K562 (cell line): Measurements from ENCODE around the gene PRPF38A. TPM values are rescaled to one million over a fixed set of nuclear protein-coding genes. Genes with fewer than 3 reads are reported as not detected.

ENCODE experiments used
- ATAC-seq: fragments of 200-7000 bp; cut with Tn5 transposase; 3 replicates; pipeline ENCODE4 v1.9.1; 2020; ENCODE audit warnings: moderate library complexity
- BruUV-seq: library from RNA; stranded (reverse); fragments of 400-500 nt; replicated peaks from 2 replicates; lab custom pipeline; 2021; lab: Mats Ljungman, UMichigan
- CTCF ChIA-PET: fragments of 300-600 bp; formaldehyde crosslinking; extraction: SDS; loops from one replicate; lab custom pipeline; 2021; ENCODE audit warnings: low intra/inter-chr PET ratio; lab: Yijun Ruan, JAX
- POLR2A ChIA-PET: fragments of 300-600, 350-650 bp; sonication (Branson Sonifier 250); formaldehyde crosslinking; extraction: SDS; loops from one replicate; lab custom pipeline; 2021; ENCODE audit warnings: antibody characterized with exemption, inconsistent platforms; lab: Yijun Ruan, JAX
- DNase-seq, 4 experiments: peaks; one replicate each; pipeline versions ENCODE4 v3.0.0 to v3.0.0-alpha.2; 2011 to 2018; ENCODE audit warnings: low spot score in 3 of 4, mixed read lengths in 3 of 4; ENCODE audit errors: extremely low read depth in 1 of 4
- FAIRE-seq: peaks from 2 replicates; lab custom pipeline; 2011; peaks lifted over from hg19 to GRCh38; lab: Jason Lieb, UNC
- H2AFZ ChIP-seq: 2 replicates; pipeline ENCODE4 v1.6.0; 2011; ENCODE audit warnings: low read depth, low read length, control low read depth, inconsistent platforms
- H3K27ac ChIP-seq: fragments of 200-600 bp; 3 replicates; pipeline ENCODE4 v1.8.0; 2011; ENCODE audit warnings: low read depth, mild to moderate bottlenecking, control low read depth, inconsistent platforms, low read length, moderate library complexity, mixed read lengths; ENCODE audit errors: extremely low read depth
- H3K27me3 ChIP-seq, 2 experiments: fragments of 300-600 bp in 1 of 2; 2 replicates in 1 of 2; 3 replicates in 1 of 2; pipeline versions ENCODE4 v1.6.0 to v1.8.0; 2011; ENCODE audit warnings: inconsistent platforms in 2 of 2, low read length in 2 of 2, mild to moderate bottlenecking in 1 of 2, mixed read lengths in 1 of 2, moderate library complexity in 1 of 2; ENCODE audit not compliant: control insufficient read depth in 2 of 2, insufficient read depth in 2 of 2
- H3K36me3 ChIP-seq: fragments of 300-600 bp; 3 replicates; pipeline ENCODE4 v1.8.0; 2011; ENCODE audit warnings: mild to moderate bottlenecking, low read length, inconsistent platforms; ENCODE audit not compliant: control insufficient read depth, insufficient read depth
- H3K4me1 ChIP-seq, 2 experiments: fragments of 200-600 bp in 1 of 2; replicated peaks in 1 of 2; 2 replicates in 1 of 2; 3 replicates in 1 of 2; pipeline versions ENCODE4 v1.5.1 to v1.8.0; 2011; ENCODE audit warnings: inconsistent platforms in 2 of 2, low read length in 2 of 2, mild to moderate bottlenecking in 1 of 2, mixed read lengths in 1 of 2, moderate library complexity in 1 of 2; ENCODE audit not compliant: control insufficient read depth in 2 of 2, insufficient read depth in 2 of 2
- H3K4me2 ChIP-seq: 2 replicates; pipeline ENCODE4 v1.6.1; 2011; ENCODE audit warnings: low read length, control low read depth, inconsistent platforms, mixed read lengths; ENCODE audit not compliant: insufficient read depth
- H3K4me3 ChIP-seq: fragments of 200-600 bp; sonication (generic), shearing (Covaris generic); 2 replicates; pipeline ENCODE4 v1.5.1; 2016; ENCODE audit warnings: control low read depth, inconsistent platforms
- H3K79me2 ChIP-seq: fragments of 200-600 bp; 3 replicates; pipeline ENCODE4 v1.8.0; 2011; ENCODE audit warnings: low read length, inconsistent platforms; ENCODE audit not compliant: control insufficient read depth, insufficient read depth
- H3K9ac ChIP-seq, 2 experiments: 2 replicates each; pipeline versions ENCODE4 v1.6.0 to v1.6.1; 2011; ENCODE audit warnings: low read depth in 2 of 2, low read length in 2 of 2, control low read depth in 1 of 2, inconsistent platforms in 1 of 2, mild to moderate bottlenecking in 1 of 2, mixed read lengths in 1 of 2; ENCODE audit not compliant: insufficient read depth in 1 of 2
- H3K9me1 ChIP-seq: one replicate; pipeline ENCODE4 v1.6.0; 2011; ENCODE audit warnings: inconsistent platforms, mild to moderate bottlenecking, low read length, moderate library complexity; ENCODE audit not compliant: control insufficient read depth, insufficient read depth
- H3K9me3 ChIP-seq: replicated peaks from 2 replicates; pipeline ENCODE4 v1.5.1; 2011; ENCODE audit warnings: low read depth, low read length, inconsistent platforms; ENCODE audit not compliant: control insufficient read depth, insufficient read depth
- H4K20me1 ChIP-seq: replicated peaks from 2 replicates; pipeline ENCODE4 v1.6.1; 2011; ENCODE audit warnings: low read length, inconsistent platforms, mixed read lengths; ENCODE audit not compliant: control insufficient read depth, insufficient read depth
- ASH1L ChIP-seq: fragments of 450-650 bp; IDR thresholded peaks from 2 replicates; pipeline ENCODE4 v1.6.1; 2018; ENCODE audit warnings: borderline replicate concordance, mild to moderate bottlenecking, low read depth; ENCODE audit not compliant: partially characterized antibody
- GTF2B ChIP-seq: IDR thresholded peaks from 2 replicates; pipeline ENCODE4 v1.6.1; 2011; ENCODE audit not compliant: insufficient read length; ENCODE audit errors: extremely low read depth
- HMG20B ChIP-seq: fragments of 250-450 bp; sonication (Bioruptor Pico); IDR thresholded peaks from 2 replicates; pipeline ENCODE4 v1.5.0; 2021; ENCODE audit warnings: mild to moderate bottlenecking
- HNRNPH1 ChIP-seq: fragments of 200-400 bp; formaldehyde crosslinking; optimal IDR thresholded peaks from 2 replicates; pipeline ENCODE3; 2017; ENCODE audit warnings: low read depth, mild to moderate bottlenecking, low read length, moderate library complexity
- MTA3 ChIP-seq: fragments of 450-650 bp; formaldehyde crosslinking; IDR thresholded peaks from 2 replicates; pipeline ENCODE4 v1.6.1; 2017; ENCODE audit warnings: mild to moderate bottlenecking, borderline replicate concordance
- NFE2 ChIP-seq: IDR thresholded peaks from 2 replicates; pipeline ENCODE4 v1.6.1; 2014; ENCODE audit warnings: antibody characterized with exemption, low read depth
- NFIC ChIP-seq: fragments of 450-650 bp; IDR thresholded peaks from 2 replicates; pipeline ENCODE4 v1.6.1; 2017; ENCODE audit warnings: mild to moderate bottlenecking, inconsistent platforms
- NFXL1 ChIP-seq: fragments of 450-650 bp; formaldehyde crosslinking; IDR thresholded peaks from 2 replicates; pipeline ENCODE4 v1.4.0; 2021; ENCODE audit warnings: mild to moderate bottlenecking
- PHF21A ChIP-seq: fragments of 450-650 bp; IDR thresholded peaks from 2 replicates; pipeline ENCODE4 v1.6.1; 2017; ENCODE audit warnings: low read depth, borderline replicate concordance
- PREB ChIP-seq: sonication (generic); formaldehyde crosslinking; IDR thresholded peaks from 2 replicates; pipeline ENCODE4 v1.8.1; 2023; ENCODE audit warnings: mild to moderate bottlenecking, missing genetic modification reagents
- SETDB1 ChIP-seq: IDR thresholded peaks from one replicate; pipeline ENCODE4 v1.6.1; 2012; ENCODE audit warnings: low read length, control low read depth, inconsistent platforms
- ZNF584 ChIP-seq: fragments of 200-800 bp; sonication (Bioruptor generic); IDR thresholded peaks from 2 replicates; pipeline ENCODE4 v1.6.1; 2016; ENCODE audit warnings: low read depth, mild to moderate bottlenecking, missing genetic modification characterization, missing compliant biosample characterization
- WGBS: fragments of 100-300 bp; shearing (Covaris generic); methylation state at CpG from one replicate; pipeline ENCODE4 v1.1.6; 2016; ENCODE audit warnings: low coverage, mixed read lengths; ENCODE audit not compliant: insufficient coverage; ENCODE audit errors: missing lambda C conversion rate; 5-methylcytosine and 5-hydroxymethylcytosine counted together
- in situ Hi-C: fragments of 300-500 bp; cut with MboI; formaldehyde crosslinking; loops from 4 replicates; pipeline ENCODE4 v1.15.0; 2018; ENCODE audit warnings: inconsistent platforms, mixed read lengths
- intact Hi-C: fragments of 100-400 bp; cut with micrococcal nuclease; formaldehyde crosslinking; loops from 2 replicates; pipeline ENCODE4 v1.14.2; 2022
- polyA plus RNA-seq, 8 experiments: library from polyadenylated mRNA; depleted of rRNA in 4 of 8; stranded (reverse) in 5 of 8; unstranded in 3 of 8; fragments of >200 nt; fragmentation: Nextera tagmentation in 2 of 8; fragmentation: Illumina TruSeq in 1 of 8; extraction: Ambion mirVana in 2 of 8; extraction: Trizol in 1 of 8; gene quantifications; 2 replicates each; pipeline versions ENCODE4 v1.2.1 to v1.2.3, GENCODE V29; 2011 to 2014; ENCODE audit warnings: inconsistent platforms in 1 of 8, missing spikeins in 1 of 8
- total RNA-seq, 7 experiments: library from RNA; depleted of rRNA in 6 of 7; stranded (reverse); fragments of >200 nt in 6 of 7; fragmentation: Illumina TruSeq in 2 of 7; extraction: Trizol in 2 of 7; gene quantifications; 2 replicates each; pipeline versions ENCODE4 v1.2.1 to v1.2.3, GENCODE V29; 2011 to 2021; ENCODE audit warnings: low replicate concordance in 1 of 7
- TF ChIP-seq, protein P1 (sequence below): sonication (generic); formaldehyde crosslinking; IDR thresholded peaks from 2 replicates; pipeline ENCODE4 v1.8.0; 2022; ENCODE audit warnings: mild to moderate bottlenecking, missing genetic modification reagents
- TF ChIP-seq, protein P2 (sequence below): sonication (generic); formaldehyde crosslinking; IDR thresholded peaks from 2 replicates; pipeline ENCODE4 v1.8.0; 2022; ENCODE audit warnings: missing genetic modification reagents, mild to moderate bottlenecking, borderline replicate concordance

The PRPF38A gene
- total and polyA plus RNA-seq, 9 of the 15 experiments (the other 6 are each of a cell fraction or from before 2014, with no cell fraction given), result 53.6 to 198 (median 89.2) TPM

GRCh38 chr1:52416811-52417210 lies 12.4 kb downstream of the PRPF38A start:
- H3K27ac ChIP-seq, result no peak overlapping the region
- in situ Hi-C loops, result no loop called here
- no peaks in the 10 kb centered on the region for H3K4me1 ChIP-seq
- H3K4me2 ChIP-seq, result no peak overlapping the region
- H4K20me1 ChIP-seq, result no peaks in the 10 kb centered on the region
- DNase-seq, result no peak
- no peak for FAIRE-seq
- no peak for TF ChIP-seq ZNF584 (CRISPR knock-in tag)
- TF ChIP-seq GTF2B, result no peak
- no peak for TF ChIP-seq MTA3
- no peak for TF ChIP-seq NFXL1 (CRISPR knock-in tag)
- TF ChIP-seq NFE2, result no peak
- TF ChIP-seq, protein P1, sequence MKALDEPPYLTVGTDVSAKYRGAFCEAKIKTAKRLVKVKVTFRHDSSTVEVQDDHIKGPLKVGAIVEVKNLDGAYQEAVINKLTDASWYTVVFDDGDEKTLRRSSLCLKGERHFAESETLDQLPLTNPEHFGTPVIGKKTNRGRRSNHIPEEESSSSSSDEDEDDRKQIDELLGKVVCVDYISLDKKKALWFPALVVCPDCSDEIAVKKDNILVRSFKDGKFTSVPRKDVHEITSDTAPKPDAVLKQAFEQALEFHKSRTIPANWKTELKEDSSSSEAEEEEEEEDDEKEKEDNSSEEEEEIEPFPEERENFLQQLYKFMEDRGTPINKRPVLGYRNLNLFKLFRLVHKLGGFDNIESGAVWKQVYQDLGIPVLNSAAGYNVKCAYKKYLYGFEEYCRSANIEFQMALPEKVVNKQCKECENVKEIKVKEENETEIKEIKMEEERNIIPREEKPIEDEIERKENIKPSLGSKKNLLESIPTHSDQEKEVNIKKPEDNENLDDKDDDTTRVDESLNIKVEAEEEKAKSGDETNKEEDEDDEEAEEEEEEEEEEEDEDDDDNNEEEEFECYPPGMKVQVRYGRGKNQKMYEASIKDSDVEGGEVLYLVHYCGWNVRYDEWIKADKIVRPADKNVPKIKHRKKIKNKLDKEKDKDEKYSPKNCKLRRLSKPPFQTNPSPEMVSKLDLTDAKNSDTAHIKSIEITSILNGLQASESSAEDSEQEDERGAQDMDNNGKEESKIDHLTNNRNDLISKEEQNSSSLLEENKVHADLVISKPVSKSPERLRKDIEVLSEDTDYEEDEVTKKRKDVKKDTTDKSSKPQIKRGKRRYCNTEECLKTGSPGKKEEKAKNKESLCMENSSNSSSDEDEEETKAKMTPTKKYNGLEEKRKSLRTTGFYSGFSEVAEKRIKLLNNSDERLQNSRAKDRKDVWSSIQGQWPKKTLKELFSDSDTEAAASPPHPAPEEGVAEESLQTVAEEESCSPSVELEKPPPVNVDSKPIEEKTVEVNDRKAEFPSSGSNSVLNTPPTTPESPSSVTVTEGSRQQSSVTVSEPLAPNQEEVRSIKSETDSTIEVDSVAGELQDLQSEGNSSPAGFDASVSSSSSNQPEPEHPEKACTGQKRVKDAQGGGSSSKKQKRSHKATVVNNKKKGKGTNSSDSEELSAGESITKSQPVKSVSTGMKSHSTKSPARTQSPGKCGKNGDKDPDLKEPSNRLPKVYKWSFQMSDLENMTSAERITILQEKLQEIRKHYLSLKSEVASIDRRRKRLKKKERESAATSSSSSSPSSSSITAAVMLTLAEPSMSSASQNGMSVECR (CRISPR knock-in tag), result no peak
- TF ChIP-seq HNRNPH1, result no peak
- no peak for TF ChIP-seq NFIC
- no peak for TF ChIP-seq HMG20B
- TF ChIP-seq SETDB1, result no peak
- TF ChIP-seq ASH1L, result no peak
- TF ChIP-seq PHF21A, result no peak
- TF ChIP-seq PREB (CRISPR knock-in tag), result no peak
- TF ChIP-seq, protein P2, sequence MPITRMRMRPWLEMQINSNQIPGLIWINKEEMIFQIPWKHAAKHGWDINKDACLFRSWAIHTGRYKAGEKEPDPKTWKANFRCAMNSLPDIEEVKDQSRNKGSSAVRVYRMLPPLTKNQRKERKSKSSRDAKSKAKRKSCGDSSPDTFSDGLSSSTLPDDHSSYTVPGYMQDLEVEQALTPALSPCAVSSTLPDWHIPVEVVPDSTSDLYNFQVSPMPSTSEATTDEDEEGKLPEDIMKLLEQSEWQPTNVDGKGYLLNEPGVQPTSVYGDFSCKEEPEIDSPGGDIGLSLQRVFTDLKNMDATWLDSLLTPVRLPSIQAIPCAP, result no peak
- ChIA-PET CTCF (no interaction called here), POLR2A (interaction anchor here (1.1 to 7.7 kb wide), 2 partner anchors 10 to 66 kb away, joined by 3 to 58 read pairs; partner anchors contain the start of genes ORC1 and PRPF38A)
- 96% methylated on average over 2 of the region's 2 CpGs for WGBS
- H3K79me2 ChIP-seq, result no peaks in the 10 kb centered on the region
- BruUV-seq, result no TSS peak
- H3K9me3 ChIP-seq, result no peaks in the 10 kb centered on the region
- no peaks in the 10 kb centered on the region for H3K9me1 ChIP-seq
- no peak overlapping the region for H2AFZ ChIP-seq
- intact Hi-C loops, result no loop called here
- H3K4me3 ChIP-seq, result no peak overlapping the region
- no peak overlapping the region for H3K9ac ChIP-seq
- H3K36me3 ChIP-seq, result peaks cover 95% of the 10 kb centered on the region
- H3K27me3 ChIP-seq, result no peaks in the 10 kb centered on the region
- ATAC-seq, result no peak
